SK-MEL-5 (cell line): Measurements from ENCODE around the gene KIAA0513. TPM values are rescaled to one million over a fixed set of nuclear protein-coding genes. Genes with fewer than 3 reads are reported as not detected.
A peak's percentile ranks its signal among the peaks of the same experiment; 100 is the strongest.
"Not testable (repeated sequence)": the region's sequence is repeated elsewhere in the genome, so short reads cannot be mapped to it uniquely, and the experiment has no call there.

Source experiments
- DNase-seq: peaks from one replicate; pipeline ENCODE4 v3.0.0-alpha.2; 2016; ENCODE audit warnings: low read depth, low spot score
- in situ Hi-C: cut with HindIII; loops from 2 replicates; pipeline ENCODE4 v1.10.0; 2016; ENCODE audit warnings: low sequenced_read_pairs, high pct_unique_total_duplicates, low pct_unique_long_range_greater_than_20kb
- total RNA-seq: library from RNA; depleted of rRNA; stranded (reverse); fragments of >200 nt; shearing (Covaris generic); gene quantifications from 2 replicates; pipeline ENCODE4 v1.2.3, GENCODE V29; 2014

Gene KIAA0513
- total RNA-seq, 1 experiment from 2014 or later = 2.9 TPM

DNA sequence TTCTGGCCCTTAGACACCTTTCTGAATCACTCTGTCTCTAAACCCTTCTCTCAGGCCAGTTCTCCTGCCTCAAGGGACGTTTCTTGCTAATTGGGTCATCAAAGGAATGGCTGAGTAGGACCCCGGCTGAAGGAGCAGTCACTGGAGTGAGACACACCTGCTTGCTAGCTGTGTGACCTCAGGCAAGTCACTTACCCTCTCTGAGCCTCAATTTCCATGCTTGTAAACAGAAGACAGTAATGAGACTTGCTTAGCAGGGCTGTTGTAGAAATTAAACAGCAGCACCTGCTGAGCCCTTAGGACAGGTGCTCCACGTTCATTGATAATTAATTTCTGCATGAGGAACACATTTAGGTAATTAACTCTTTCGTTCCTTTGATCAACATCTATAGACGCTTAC, 77.9 kb downstream of the KIAA0513 start:
- no peak for DNase-seq
- in situ Hi-C loops = no loop called here

DNA sequence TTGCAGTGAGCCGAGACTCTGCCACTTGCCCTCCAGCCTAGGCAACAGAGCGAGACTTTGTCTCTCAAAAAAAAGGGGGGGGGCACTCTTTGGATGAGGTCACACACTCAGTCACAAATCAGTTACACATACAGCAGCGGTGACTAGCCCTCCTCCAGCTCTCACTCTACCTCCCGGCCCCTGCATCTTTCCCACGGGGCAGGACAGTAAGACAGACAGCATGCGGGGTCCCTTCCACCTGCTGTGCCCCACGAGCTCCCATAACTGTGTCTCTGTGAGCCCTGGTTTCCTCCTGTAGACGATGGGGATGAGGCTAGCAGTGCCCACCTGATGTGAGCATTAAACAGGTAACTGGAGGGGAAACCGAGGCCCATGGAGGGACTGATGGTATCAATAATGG, 79.5 kb downstream of the KIAA0513 start:
- in situ Hi-C loops = no loop called here

DNA sequence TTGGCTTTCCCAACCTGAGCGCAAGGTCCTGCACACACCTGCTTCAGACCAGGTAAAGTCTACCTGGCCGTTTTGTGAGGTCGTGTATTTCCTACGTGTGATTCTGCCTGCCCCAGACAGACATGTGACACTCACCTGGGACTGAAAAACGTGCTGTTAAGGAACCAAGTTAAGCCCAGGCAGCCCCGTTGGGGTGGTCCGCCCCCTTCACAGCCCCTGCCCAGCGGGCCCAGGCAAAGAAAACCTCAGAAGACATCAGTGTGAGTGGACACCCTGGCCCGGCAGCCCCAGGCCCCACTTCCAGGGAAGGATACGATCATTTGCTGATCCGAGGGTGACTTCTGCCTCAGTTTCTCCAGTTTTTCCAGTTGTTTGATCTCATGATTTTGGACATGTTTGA, 79.9 kb downstream of the KIAA0513 start:
- in situ Hi-C loops = no loop called here
- no peak for DNase-seq

More for the DNA sequence above, 79.5 kb downstream of the KIAA0513 start:
- DNase-seq = no peak

DNA sequence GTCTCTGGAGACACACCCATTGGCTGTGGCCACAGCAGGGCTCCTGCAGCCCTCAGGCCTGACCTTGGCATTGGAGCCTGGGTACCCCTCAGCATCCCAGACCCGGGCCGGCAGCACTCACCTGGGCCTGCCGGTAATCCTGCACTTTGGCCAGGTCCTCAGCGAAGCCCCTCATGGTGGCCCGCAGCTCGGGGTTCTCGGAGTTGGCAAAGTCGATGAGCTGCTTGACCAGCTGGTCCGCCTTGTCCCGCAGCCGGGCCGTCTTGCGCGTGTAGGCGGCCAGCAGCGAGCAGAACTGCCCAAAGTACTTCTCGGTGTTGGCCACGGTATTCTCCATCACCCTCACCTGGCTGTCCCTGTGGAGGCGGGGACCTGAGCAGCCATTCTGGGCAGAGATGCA, 82.5 kb downstream of the KIAA0513 start:
- DNase-seq = no peak
- in situ Hi-C loops = no loop called here

DNA sequence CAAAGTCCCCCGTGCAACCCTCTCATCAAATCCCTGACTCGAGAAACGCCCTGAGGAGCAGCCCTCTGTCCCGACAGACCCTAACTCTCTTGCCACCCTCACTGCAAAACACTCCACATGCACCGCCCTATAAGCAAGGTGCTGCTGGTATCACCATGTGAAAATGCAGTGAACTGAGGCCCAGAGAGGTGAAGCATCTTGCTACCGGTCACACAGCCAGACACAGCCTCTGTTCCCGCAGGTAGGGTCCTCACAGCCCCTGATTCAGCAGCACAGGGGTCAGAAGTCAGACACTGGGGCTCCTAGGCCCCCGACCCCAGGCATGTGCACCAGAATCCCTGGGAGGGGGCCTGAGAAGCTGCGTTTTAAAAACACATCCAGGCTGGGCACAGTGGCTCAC, 83.6 kb downstream of the KIAA0513 start:
- in situ Hi-C loops = no loop called here
- no peak for DNase-seq

DNA sequence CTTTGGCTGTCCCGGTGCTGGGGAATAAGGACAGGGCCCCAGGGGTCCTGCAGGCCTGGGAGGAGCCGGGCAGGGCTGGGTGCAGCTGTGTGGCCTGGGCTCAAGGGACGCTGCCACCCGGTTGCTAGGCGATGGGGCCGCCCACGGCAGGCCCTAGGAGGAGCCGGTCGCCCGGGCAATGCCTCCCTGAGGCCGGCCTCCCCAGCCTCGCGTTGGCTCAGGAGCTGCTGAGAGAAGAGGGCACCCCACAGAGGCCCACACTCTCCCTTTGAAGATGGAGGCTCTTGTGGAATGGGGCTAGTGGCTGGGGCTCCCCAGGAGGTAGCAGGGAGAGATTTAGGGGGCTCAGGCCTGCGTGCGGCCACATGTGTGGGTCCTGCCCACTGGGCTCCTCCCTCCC, 84.8 kb downstream of the KIAA0513 start, which contains the start of gene CIBAR2:
TSS of gene CIBAR2 (minus strand) at position 109 of the 400 bp plus-strand sequence. CDS start 120 bp downstream, outside the sequence.
- in situ Hi-C loops = no loop called here
- DNase-seq = no peak

DNA sequence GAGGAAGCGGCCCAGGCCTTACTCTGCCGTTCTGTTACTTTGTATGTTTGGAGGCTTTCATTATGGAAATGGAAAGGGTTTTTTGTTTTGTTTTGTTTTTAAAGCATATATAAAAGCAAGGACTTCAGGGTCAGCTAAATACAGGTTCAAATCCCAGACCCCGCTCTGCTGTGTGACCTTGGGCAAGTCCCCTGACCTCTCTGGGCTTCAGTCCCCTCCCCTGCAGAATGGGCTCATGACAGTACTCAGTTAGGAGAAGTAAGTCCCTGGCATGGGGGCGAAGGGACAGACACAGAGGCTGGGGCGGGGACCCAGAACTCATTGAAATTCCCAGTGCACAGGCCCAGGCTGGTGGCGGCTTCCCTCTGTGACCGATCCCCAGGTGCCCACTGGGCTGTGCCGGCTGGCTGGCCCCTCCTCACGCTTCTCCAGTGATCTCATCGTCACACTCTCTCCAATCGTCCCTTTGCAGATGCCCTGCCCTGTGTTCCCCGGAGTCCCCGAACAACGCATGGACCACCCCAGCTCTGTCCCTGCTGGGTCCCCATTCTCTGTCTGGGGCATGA, 85.7 kb downstream of the KIAA0513 start:
- in situ Hi-C loops = no loop called here
- DNase-seq = no peak

DNA sequence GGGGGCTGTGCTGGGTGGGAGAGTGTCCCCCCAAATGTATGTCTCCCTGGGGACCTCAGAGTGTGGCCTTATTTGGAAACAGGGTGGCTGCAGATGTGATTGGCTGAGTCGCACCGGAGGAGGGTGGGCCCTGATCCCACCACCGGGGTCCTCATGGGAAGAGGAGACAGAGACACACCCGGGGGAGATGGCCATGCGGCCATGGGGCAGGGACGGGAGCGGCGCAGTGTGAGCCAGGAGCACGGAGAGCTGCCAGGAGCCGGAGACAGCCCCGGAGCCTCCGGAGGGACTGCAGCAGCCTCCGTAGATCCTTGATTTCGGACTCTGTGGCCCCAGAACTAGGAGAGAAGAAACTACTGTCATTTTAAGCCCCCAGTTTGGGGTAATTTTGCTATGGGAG, 86.3 kb downstream of the KIAA0513 start:
- in situ Hi-C loops = no loop called here

DNA sequence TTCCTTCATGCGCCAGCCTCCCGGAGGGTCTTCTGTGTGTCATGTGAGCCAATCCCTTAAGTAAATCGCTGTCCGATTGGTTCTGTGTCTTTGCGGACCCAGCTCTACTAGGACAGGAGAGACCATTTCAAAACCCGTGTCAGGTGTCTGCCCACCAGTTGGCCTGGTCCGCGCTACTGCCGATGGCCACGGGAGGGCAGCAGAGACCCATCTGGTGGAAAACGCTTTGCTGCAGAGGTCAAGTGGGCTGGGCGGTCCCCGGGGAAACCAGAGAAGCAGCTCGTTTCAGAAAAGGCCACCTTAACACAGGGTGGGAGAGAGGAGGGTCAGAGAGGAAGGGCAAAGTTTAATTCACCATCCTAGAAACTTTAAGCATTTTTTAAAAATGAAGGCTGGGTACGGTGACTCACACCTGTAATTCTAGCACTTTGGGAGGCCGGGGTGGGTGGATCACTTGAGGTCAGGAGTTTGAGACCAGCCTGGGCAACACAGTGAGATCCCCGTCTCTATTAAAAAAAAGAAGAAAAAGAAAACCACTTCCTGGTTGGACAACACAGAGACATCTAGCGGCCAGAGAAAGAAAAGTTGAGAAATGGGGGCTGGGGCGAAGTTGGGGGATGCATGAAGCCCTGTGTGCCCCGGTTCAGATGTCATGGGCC, 87.4 kb downstream of the KIAA0513 start:
- DNase-seq = peak; percentile 82
- in situ Hi-C loops = no loop called here

More for the DNA sequence above, 86.3 kb downstream of the KIAA0513 start:
- no peak for DNase-seq

DNA sequence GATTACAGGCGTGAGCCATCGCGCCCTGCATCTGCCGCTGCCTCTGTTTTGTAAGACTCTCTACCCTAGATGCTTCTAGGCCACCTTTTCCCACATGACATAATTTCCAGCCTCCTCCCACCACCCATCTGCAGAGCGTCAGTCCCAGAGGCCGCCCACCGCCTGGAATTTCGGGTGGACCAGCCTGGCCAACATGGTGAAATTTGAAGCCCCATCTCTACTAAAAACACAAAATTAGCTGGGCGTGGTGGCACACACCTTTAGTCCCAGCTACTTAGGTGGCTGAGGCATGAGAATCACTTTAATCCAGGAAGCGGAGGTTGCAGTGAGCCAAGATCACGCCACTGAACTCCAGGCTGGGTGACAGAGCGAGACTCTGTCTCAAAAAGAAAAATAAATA, 89.8 kb downstream of the KIAA0513 start:
- no peak for DNase-seq
- in situ Hi-C loops = no loop called here

DNA sequence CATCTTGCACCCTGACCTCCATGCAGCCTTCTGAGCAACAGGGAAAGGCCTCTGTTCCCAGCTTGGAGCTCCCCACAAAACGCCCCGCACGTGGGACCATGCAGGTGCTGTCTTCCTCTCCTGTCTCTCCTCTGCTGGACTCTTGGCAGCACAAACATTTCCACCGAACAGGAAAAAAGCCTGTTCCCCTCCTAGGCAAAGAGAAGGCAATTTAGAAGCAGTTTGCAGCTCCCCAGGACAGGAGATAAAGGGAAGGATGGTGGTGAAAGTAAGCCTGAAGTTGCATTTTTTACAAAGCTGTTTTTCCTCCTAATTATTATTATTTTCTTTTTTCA, 92.4 kb downstream of the KIAA0513 start:
- DNase-seq = no peak
- in situ Hi-C loops = no loop called here

DNA sequence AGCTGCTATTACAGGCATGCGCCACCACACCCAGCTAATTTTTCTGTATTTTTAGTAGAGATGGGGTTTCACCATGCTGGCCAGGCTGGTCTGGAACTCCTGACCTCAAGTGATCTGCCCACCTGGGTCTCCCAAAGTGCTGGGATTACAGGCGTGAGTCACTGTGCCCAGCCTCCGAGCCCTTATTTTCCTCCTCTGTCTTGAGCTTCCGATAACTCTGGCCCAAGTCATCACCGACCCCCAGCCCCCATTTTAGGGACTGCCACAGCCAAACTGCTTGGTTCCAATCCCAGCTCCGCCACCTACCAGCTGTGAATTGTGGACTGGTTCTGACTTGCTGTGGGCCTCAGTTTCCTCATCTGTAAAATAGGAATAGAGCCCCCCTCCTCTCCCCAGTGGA, 95.8 kb downstream of the KIAA0513 start:
- in situ Hi-C loops, DNase-seq: not testable (repeated sequence)

DNA sequence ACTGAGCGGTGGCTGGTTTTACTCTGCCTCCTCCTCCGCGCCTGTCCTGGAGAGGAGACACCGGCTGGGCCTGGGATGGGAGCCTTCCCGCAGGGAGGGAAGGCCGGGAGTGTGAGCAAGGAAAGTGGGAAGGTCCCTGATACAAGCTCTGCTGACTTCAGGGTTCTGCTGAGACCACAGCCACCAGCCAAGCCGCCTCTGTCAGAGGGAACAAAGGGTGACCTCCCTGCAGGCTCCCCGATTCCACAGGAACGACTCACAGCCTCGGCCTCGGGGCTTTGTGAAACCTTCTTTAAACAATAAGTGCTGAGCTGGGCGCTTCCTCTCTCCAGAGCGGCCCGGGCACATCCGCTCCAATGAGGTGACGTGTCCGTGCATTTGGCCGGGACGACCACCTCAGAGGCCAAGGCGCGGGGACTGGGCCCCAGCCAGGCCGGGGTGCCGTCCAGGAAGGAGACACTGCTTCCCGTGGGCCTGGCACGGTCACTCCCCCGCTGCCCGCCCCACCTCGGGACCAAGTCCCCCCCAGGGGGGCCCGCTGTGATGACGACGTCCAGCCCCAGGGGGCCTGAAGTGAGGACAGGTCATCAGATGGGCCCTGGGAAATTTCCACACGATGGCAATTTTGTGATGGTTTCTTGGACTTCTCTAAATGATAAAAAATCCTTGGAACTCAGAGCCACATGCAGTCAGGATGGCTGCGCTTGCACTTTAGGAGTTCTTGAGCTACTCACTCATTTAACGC, 96.5 kb downstream of the KIAA0513 start:
- in situ Hi-C loops = no loop called here
- no peak for DNase-seq

DNA sequence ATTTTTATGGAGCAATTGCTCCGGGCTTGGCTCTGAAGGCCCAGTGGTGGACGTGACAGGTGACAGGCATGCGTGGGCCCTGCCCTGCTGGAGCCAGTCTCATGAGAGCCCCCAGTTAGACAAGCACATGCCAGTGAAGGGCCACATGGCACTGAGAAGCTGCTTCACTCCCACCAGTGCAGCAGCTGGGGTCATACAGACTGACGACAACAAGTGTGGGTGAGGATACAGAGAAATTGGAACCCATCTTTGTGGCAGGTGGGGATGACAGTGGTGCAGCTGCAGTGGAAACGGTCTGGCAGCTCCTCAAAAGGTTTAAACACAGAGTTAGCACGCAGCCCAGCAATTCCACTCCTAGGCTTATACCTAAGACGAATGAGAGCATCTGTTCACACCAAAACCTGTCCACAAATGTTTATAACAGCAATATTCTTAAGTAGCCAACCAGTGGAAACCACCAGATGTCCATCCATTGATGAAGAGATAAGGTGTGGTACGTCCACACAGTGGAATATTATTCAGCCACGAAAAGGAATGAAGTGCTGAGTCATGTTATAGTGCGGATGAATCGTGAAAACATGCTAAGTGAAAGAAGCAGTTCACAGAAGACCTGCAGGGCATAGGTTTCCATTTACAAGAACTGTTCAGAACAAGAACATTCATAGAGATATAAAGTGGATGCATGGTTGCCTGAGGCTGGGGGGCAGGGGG, 97.2 kb downstream of the KIAA0513 start:
- in situ Hi-C loops = no loop called here
- no peak for DNase-seq

DNA sequence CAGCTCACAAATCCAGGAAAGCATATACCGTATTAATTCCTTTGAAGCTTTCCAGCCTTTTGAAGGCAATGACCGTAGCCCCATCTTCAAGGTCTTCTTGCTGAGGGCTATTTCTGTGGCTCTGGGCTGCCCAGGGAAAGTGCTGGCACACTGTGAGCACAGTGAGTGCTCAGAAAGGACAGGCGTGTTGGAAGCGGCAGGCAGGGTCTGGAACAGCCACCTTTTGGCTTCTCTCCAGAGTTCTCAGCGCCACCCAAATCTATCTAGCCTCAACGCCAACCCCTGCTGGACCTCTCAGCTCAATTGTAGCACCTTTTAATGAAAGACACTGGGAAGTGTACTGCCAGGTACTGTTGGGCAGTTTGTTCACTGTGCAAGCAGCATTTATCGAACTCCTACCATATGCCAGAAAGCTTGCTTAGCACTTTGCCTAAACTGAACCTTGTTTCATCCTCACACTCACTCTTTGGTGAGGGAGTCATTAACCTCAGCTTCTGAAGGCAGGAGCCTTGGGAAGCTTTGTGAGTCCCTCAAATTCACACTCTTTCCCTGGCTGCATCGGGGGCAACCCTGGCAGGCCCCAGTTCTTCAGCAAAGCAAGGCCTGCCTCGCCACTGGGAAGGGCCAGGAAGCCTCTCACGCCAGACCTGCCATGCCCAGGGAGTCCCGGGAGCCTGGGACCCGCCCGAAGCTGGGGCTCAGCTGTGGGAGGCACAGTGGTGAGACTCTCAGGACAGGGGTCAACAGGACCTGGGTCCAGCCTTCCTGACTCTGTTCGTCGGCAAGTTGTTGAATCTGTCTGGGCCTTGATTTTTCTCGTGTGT, 98.2 kb downstream of the KIAA0513 start:
- no peak for DNase-seq
- in situ Hi-C loops = no loop called here

DNA sequence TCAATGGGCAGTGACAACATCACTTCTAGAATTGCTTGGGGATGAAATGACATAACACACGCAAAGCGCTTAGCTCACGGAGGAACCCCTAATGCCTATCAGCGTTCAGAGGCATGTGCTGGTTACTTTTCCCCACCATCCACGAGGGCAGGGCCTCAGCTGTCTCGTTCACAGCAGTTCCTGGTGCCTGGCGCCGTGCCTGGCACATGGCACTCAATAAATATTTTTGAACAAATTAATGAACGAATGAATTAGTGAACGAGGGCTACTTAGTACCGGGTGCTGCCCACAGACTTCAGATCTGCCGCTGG, 98.8 kb downstream of the KIAA0513 start:
- in situ Hi-C loops = no loop called here
- DNase-seq = no peak

DNA sequence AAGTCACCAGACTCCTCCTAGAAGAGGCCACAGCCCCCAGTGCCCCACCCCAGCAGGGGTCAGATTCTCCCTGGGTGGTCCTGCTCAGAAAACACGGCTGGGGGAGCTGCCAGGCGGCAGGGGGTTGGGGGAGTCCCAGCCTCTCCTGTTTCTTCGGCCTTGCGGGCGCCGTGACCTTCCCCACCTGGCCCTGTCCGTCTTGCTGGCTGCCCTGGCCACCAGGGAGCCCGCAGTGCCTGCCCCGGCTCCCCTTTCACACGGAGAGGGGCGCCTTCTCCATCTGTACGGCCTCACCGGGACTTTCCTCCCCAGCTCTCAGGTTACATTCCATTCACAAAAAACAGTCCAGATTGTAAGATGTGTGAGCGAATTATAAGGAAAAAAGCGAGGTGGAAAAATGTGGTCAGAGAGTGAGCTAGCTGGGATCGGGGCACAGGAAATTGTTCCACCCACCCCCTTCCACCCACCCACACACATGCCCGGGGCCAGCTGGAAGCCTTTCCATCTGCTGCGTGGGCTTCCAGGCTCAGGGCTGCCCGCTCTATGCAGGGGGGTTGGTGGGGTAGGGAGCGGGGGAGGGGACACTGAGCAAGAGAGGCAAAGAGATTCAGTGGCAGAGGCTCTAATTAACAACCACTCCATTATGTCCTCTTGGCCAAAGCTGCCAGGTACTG, 99.2 kb downstream of the KIAA0513 start:
- DNase-seq = no peak
- in situ Hi-C loops = no loop called here
